Right atrium auricular region (tissue), 2 donors: Measurements from ENCODE around the gene TSSK2. TPM values are rescaled to one million over a fixed set of nuclear protein-coding genes. Genes with fewer than 3 reads are reported as not detected.

Source experiments
- DNase-seq: peaks from one replicate; pipeline ENCODE4 v3.0.0-alpha.2; 2019; ENCODE audit warnings: low spot score
- H3K27ac ChIP-seq, 2 donors: fragments of 200-600 bp; sonication (generic); 1 replicate in 1 of 2; 2 replicates in 1 of 2; pipeline ENCODE4 v1.5.1; 2016 to 2019
- H3K27me3 ChIP-seq, 2 donors: fragments of 200-600 bp; sonication (generic); one replicate each; pipeline versions ENCODE4 v1.5.1 to v1.6.0; 2017 to 2019
- H3K36me3 ChIP-seq: fragments of 200-600 bp; sonication (generic); one replicate; pipeline ENCODE4 v1.5.1; 2016
- H3K4me1 ChIP-seq, 2 donors: fragments of 200-600 bp; sonication (generic); one replicate each; pipeline versions ENCODE4 v1.5.1 to v1.6.0; 2017 to 2019
- H3K4me3 ChIP-seq, 2 donors: fragments of 200-600 bp; sonication (generic); 1 replicate in 1 of 2; 2 replicates in 1 of 2; pipeline ENCODE4 v1.5.1; 2017 to 2019; ENCODE audit warnings: mild to moderate bottlenecking in 1 of 2, moderate library complexity in 1 of 2
- H3K9me3 ChIP-seq, 2 donors: fragments of 200-600 bp; sonication (generic); one replicate each; pipeline ENCODE4 v1.5.1; 2019
- total RNA-seq, 2 donors: library from RNA; depleted of rRNA; stranded (reverse); fragments of >200 nt; gene quantifications; one replicate each; pipeline ENCODE4 v1.1.0, GENCODE V29; 2016
- TF ChIP-seq, protein P1 (sequence below), 2 donors: fragments of 200-600 bp; sonication (generic); IDR thresholded peaks; one replicate each; pipeline ENCODE4 v1.5.1; 2019; ENCODE audit warnings: antibody characterized with exemption in 2 of 2

TSSK2 gene
- total RNA-seq, 2 donors from 2014 or later = not detected

DNA sequence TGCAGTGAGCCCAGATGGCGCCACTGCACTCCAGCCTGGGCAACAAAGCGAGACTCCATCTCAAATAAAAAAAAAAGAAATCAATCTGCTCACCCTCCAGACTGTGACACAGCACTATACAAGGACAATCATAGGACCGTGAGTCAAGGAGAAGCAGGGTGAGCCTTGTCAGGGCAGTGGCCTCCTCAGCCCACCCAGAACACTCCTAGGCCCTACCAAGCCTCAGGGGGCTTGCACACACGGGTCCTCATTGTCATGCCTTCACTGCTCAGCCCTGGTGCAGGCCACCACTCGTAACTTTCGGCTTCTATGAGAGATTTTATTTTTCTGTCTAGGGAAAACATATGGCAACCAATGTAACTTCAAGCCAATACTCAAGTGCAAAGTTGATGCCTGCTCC, 44.7 kb upstream of the TSSK2 start:
- peak; percentile 44 for DNase-seq
- Histone ChIP-seq H3K4me3 (no peak overlapping the region), H3K36me3 (peaks cover 7% of the 10 kb centered on the region), H3K4me1 (peaks cover 0 to 14% of the 10 kb centered on the region in 2 donors), H3K27me3 (no peaks in the 10 kb centered on the region), H3K27ac (peak overlapping the region in 1 of 2 donors; percentile 4), H3K9me3 (no peaks in the 10 kb centered on the region)
- TF ChIP-seq, protein P1, sequence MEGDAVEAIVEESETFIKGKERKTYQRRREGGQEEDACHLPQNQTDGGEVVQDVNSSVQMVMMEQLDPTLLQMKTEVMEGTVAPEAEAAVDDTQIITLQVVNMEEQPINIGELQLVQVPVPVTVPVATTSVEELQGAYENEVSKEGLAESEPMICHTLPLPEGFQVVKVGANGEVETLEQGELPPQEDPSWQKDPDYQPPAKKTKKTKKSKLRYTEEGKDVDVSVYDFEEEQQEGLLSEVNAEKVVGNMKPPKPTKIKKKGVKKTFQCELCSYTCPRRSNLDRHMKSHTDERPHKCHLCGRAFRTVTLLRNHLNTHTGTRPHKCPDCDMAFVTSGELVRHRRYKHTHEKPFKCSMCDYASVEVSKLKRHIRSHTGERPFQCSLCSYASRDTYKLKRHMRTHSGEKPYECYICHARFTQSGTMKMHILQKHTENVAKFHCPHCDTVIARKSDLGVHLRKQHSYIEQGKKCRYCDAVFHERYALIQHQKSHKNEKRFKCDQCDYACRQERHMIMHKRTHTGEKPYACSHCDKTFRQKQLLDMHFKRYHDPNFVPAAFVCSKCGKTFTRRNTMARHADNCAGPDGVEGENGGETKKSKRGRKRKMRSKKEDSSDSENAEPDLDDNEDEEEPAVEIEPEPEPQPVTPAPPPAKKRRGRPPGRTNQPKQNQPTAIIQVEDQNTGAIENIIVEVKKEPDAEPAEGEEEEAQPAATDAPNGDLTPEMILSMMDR (IDR thresholded peaks at IDR 0.05) = no peak

DNA sequence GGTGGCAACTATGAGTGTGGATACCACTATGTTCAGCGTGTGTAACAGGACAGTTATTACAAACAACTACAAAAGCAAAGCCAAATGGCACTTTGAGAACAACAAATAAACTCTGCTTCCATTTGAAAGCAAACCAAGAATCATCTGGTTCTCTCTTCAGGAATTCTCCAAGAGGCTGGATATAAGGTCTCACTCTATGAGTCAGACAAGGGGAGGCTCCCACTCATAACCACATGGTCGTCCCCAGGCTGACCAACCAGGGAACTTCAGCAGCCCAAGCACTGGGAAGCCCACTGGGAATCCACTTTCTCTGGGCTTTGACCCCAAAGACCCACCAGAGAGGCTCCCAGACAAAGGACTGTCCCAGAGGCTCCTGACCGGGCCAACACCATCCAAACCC, 44.2 kb upstream of the TSSK2 start:
- TF ChIP-seq, protein P1 (IDR thresholded peaks at IDR 0.05) = no peak
- DNase-seq = no peak
- no peak overlapping the region for H3K27ac ChIP-seq
- no peaks in the 10 kb centered on the region for H3K9me3 ChIP-seq
- peaks cover 7% of the 10 kb centered on the region for H3K36me3 ChIP-seq
- no peaks in the 10 kb centered on the region for H3K27me3 ChIP-seq
- H3K4me1 ChIP-seq = peaks cover 0 to 14% of the 10 kb centered on the region in 2 donors
- H3K4me3 ChIP-seq = no peak overlapping the region

DNA sequence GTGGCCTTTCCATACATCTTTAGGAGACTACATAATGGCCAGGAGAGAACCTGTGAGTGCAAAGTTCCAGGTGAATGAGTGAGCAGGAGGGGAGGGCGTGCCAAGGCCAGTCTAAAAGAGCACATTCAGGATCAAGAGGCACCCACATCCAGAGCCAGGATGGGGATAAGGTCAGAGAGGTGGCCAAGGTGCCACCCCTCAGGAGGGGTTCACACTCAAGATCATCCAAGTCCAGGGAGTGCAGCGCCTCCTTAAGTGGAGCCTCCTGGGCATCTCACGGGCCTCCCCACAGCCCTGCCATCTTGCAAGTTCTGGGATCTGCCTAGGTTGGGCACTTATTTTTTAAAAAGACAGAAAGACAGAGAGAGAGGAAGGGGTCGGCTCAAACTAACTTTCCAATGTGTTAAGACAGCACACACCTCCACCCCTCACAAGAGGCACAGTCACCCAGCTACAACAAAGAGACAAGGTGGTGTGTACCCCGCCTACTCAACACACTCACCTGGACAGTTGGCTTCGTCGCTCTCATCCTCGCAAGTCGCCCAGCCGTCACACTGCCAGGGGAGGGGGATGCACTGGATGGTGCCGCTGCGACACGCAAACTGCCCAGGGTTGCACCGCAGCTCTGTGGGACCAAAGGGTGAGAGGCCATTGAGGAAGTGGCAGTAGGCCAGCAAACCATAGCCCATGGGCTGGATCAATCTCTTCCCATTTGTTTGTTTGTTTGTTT, 42.1 kb upstream of the TSSK2 start:
- no peak overlapping the region for H3K4me3 ChIP-seq
- peaks cover 7% of the 10 kb centered on the region for H3K36me3 ChIP-seq
- no peak for DNase-seq
- TF ChIP-seq, protein P1 (IDR thresholded peaks at IDR 0.05) = no peak
- H3K4me1 ChIP-seq = peaks cover 0 to 14% of the 10 kb centered on the region in 2 donors
- H3K27ac ChIP-seq = no peak overlapping the region
- no peaks in the 10 kb centered on the region for H3K27me3 ChIP-seq
- H3K9me3 ChIP-seq = no peaks in the 10 kb centered on the region

DNA sequence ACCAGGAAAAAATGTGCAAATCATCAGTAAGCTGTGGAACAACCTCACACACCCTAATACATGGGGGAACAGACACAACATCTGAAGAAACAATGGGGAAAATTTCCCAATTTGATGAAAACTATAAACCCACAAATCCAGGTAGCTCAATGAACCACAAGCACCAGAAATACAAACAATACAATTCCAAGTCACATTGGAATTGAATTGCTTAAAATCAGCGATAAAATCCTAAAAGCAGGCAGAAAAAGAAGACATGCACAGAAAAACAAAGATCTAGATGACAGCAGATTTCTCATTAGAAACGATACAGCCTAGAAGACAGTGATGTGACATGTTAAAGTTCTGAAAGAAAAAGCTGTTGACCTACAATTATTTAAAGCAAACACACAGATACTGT, 40.9 kb upstream of the TSSK2 start:
- DNase-seq = no peak
- no peak overlapping the region for H3K4me3 ChIP-seq
- no peaks in the 10 kb centered on the region for H3K9me3 ChIP-seq
- no peaks in the 10 kb centered on the region for H3K27me3 ChIP-seq
- H3K4me1 ChIP-seq = peaks cover 0 to 13% of the 10 kb centered on the region in 2 donors
- TF ChIP-seq, protein P1 (IDR thresholded peaks at IDR 0.05) = no peak
- peaks cover 7% of the 10 kb centered on the region for H3K36me3 ChIP-seq
- no peak overlapping the region for H3K27ac ChIP-seq

DNA sequence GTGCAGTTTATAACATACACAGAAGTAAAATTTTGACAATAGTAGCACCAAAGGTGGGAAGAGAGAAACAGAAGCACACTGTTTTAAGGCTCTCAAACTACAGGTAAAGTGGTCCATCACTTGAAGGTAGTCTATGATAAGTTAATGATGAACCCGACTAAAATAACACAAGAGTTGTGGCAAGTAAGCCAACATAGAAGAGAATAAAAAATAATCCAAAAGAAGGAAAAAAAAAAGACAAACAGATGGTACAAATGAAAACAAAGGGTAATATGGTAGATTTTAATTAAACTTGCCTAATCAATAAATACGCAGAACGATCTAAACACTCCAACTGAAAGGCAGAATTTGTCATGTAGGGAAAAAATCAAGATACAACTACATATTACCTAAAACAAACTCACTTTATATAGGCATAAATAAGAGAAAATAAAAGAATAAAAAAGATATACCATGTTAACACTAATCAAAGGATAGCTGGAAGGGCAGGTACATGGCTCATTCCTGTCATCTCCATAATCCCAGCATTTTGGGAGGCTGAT, 40.5 kb upstream of the TSSK2 start:
- Histone ChIP-seq H3K4me3 (no peak overlapping the region), H3K4me1 (peaks cover 0 to 8% of the 10 kb centered on the region in 2 donors), H3K36me3 (peaks cover 7% of the 10 kb centered on the region), H3K9me3 (no peaks in the 10 kb centered on the region), H3K27ac (no peak overlapping the region), H3K27me3 (no peaks in the 10 kb centered on the region)
- TF ChIP-seq, protein P1 (IDR thresholded peaks at IDR 0.05) = no peak
- DNase-seq = no peak
